ENCODE measurements around the gene IQSEC1.
"Not testable (repeated sequence)": the region's sequence is repeated elsewhere in the genome, so short reads cannot be mapped to it uniquely, and the experiment has no call there.

The IQSEC1 gene

DNA sequence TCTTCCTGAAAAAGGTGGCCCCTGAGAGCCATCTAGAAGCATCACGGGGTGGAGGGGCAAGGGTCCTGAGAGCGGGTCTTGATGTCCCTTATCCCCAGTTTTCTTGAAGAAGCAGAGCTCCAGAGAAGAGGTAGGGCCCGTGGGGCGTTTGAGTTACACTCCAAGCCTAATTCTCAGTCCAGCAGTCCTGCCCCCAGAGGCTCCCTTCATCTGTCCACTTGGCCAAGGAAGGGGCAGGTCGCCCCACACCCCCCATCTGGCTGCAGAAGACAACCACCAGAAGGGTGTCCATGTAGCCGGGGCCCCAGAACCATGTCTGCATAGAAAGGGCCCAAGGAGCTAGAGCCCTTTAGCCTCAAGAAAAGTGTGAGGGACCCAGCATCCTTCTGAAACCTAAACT, 206.4 kb downstream of the IQSEC1 start:
- no peak overlapping the region for H3K9ac ChIP-seq (ENCODE audit: low read length in 2 of 2)
- H3K4me3 ChIP-seq (ENCODE audit: low read length in 2 of 2), result no peak overlapping the region
- no peaks in the 10 kb centered on the region for H3K36me3 ChIP-seq (ENCODE audit: control insufficient read depth in 2 of 2, insufficient read depth in 2 of 2, low read length in 2 of 2)
- H3K27me3 ChIP-seq (ENCODE audit: control insufficient read depth in 1 of 2, insufficient read depth in 2 of 2, low read length in 2 of 2), result no peaks in the 10 kb centered on the region
- peaks cover 10% of the 10 kb centered on the region for H3K4me1 ChIP-seq (ENCODE audit: control insufficient read depth, insufficient read depth, low read length)
- no peaks in the 10 kb centered on the region for H3K9me3 ChIP-seq (ENCODE audit: control insufficient read depth in 2 of 2, low read length in 2 of 2)
- H3K27ac ChIP-seq (ENCODE audit: low read length), result no peak overlapping the region

DNA sequence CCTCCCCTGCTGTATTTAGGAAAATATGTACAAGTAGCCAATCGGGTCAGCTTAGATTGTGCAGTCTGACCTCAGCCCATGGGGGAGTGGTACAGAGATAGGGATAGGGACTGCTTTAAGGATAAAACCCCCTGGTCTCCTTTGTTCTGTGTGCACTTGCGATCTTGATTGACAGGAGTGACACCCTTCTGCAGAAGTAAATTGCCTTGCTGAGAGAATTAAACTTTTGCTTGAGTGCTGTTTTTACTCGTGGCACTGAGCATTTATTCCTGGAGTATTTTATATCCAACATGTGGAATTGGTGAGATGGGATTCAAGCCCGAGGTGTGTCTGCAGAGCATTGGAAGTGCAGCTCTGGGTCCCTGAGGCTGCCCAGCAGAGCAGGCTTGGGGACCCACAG, 208.0 kb downstream of the IQSEC1 start:
- H3K9me3 ChIP-seq (ENCODE audit: control insufficient read depth in 2 of 2, low read length in 2 of 2), result no peaks in the 10 kb centered on the region
- H3K27me3 ChIP-seq (ENCODE audit: control insufficient read depth in 1 of 2, insufficient read depth in 2 of 2, low read length in 2 of 2), result no peaks in the 10 kb centered on the region
- peaks cover 10% of the 10 kb centered on the region for H3K4me1 ChIP-seq (ENCODE audit: control insufficient read depth, insufficient read depth, low read length)
- no peak overlapping the region for H3K27ac ChIP-seq (ENCODE audit: low read length)
- no peak overlapping the region for H3K4me3 ChIP-seq (ENCODE audit: low read length in 2 of 2)
- H3K36me3 ChIP-seq (ENCODE audit: control insufficient read depth in 2 of 2, insufficient read depth in 2 of 2, low read length in 2 of 2), result no peaks in the 10 kb centered on the region
- H3K9ac ChIP-seq (ENCODE audit: low read length in 2 of 2), result no peak overlapping the region

DNA sequence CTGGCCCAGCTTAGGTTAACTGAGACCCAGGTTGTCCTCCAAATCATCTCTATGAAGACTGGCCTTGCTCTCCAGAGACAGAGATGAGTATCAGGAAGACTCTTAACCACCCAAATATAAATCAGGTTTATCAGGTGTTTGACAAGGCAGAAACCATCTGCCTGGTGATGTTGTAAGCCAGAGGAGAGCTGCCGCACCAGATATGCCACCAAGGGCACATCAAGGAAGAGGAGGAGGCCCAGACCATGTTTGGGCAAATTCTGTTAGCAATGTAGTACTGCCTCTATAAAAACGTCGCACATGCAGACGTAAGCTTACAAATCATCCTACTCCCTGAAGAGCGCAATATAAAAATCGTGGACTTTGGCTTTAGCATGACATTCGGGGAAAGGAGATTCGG, 210.8 kb downstream of the IQSEC1 start:
- Histone ChIP-seq H3K9me3 (ENCODE audit: control insufficient read depth in 2 of 2, low read length in 2 of 2) (no peaks in the 10 kb centered on the region), H3K9ac (ENCODE audit: low read length in 2 of 2) (no peak overlapping the region), H3K4me1 (ENCODE audit: control insufficient read depth, insufficient read depth, low read length) (no peaks in the 10 kb centered on the region), H3K4me3 (ENCODE audit: low read length in 2 of 2) (no peak overlapping the region), H3K27me3 (ENCODE audit: control insufficient read depth in 1 of 2, insufficient read depth in 2 of 2, low read length in 2 of 2) (no peaks in the 10 kb centered on the region), H3K36me3 (ENCODE audit: control insufficient read depth in 2 of 2, insufficient read depth in 2 of 2, low read length in 2 of 2) (no peaks in the 10 kb centered on the region), H3K27ac (ENCODE audit: low read length) (no peak overlapping the region)

DNA sequence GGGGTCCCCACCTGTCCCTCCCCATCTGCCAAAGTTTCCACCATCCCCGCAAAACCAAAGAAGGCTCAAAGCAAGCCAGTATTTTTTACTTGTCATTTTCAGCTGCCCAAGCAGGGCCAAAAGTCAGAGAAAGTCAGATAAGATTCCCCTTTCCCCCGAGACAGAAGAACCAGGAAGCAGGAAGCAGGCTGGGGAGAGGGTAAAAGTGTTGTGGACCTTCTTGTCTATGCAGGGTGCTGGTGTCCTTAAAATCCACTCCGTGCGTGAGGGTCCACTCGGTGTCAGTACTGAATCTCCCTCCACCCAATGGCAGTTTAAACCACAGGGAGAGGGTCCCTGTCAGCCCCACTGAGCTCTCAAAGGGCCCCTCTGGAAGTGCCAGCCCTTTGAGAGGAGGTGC, 211.6 kb downstream of the IQSEC1 start:
- Histone ChIP-seq H3K27me3 (ENCODE audit: control insufficient read depth in 1 of 2, insufficient read depth in 2 of 2, low read length in 2 of 2) (no peaks in the 10 kb centered on the region), H3K4me3 (ENCODE audit: low read length in 2 of 2) (no peak overlapping the region), H3K36me3 (ENCODE audit: control insufficient read depth in 2 of 2, insufficient read depth in 2 of 2, low read length in 2 of 2) (no peaks in the 10 kb centered on the region), H3K9me3 (ENCODE audit: control insufficient read depth in 2 of 2, low read length in 2 of 2) (no peaks in the 10 kb centered on the region), H3K9ac (ENCODE audit: low read length in 2 of 2) (no peak overlapping the region), H3K4me1 (ENCODE audit: control insufficient read depth, insufficient read depth, low read length) (no peaks in the 10 kb centered on the region), H3K27ac (ENCODE audit: low read length) (no peak overlapping the region)

DNA sequence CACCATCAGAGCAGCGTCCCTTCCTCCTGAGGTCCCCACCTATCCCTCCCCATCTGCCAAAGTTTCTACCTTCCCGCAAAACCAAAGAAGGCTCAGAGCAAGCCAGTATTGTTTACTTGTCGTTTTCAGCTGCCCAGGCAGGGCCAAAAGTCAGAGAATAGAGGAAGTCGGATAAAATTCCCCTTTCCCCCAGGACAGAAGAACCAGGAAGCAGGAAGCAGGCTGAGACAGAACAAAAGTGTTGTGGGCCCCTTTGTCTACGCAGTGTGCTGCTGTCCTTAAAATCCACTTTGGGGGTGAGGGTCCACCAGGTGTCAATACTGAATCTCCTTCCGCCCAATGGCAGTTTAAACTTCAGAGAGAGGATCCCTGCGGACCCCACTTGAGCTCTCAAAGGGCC, 213.4 kb downstream of the IQSEC1 start:
- H3K27me3 ChIP-seq (ENCODE audit: control insufficient read depth in 1 of 2, insufficient read depth in 2 of 2, low read length in 2 of 2), result no peaks in the 10 kb centered on the region

DNA sequence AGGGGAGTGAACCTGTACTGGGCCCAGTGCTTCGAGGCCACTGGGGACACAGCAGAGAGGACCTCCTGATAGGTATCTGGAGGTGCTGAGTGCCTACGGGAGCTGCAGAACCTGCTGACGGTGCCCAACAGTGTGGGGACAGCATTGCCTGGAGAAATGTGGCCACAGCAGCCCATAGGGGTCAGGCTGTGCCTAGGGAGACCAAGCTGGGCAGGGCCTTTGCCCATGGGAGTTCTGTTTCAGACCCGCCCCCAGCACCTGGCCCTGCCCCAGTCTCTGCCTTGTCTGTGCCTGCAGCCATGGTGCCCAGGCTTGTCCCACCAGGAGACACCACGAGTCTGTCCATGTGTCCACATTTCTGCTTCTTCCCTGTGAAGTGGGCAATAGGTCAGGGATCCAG, 216.6 kb downstream of the IQSEC1 start:
- H3K27ac ChIP-seq (ENCODE audit: low read length), result no peak overlapping the region
- H3K9ac ChIP-seq (ENCODE audit: low read length in 2 of 2), result no peak overlapping the region
- H3K36me3 ChIP-seq (ENCODE audit: control insufficient read depth in 2 of 2, insufficient read depth in 2 of 2, low read length in 2 of 2), result no peaks in the 10 kb centered on the region
- no peaks in the 10 kb centered on the region for H3K4me1 ChIP-seq (ENCODE audit: control insufficient read depth, insufficient read depth, low read length)
- no peaks in the 10 kb centered on the region for H3K9me3 ChIP-seq (ENCODE audit: control insufficient read depth in 2 of 2, low read length in 2 of 2)
- no peak overlapping the region for H3K4me3 ChIP-seq (ENCODE audit: low read length in 2 of 2)
- no peaks in the 10 kb centered on the region for H3K27me3 ChIP-seq (ENCODE audit: control insufficient read depth in 1 of 2, insufficient read depth in 2 of 2, low read length in 2 of 2)

More for the DNA sequence above, 213.4 kb downstream of the IQSEC1 start:
- H3K9me3 ChIP-seq (ENCODE audit: control insufficient read depth in 2 of 2, low read length in 2 of 2), result no peaks in the 10 kb centered on the region
- no peak overlapping the region for H3K4me3 ChIP-seq (ENCODE audit: low read length in 2 of 2)
- H3K4me1 ChIP-seq (ENCODE audit: control insufficient read depth, insufficient read depth, low read length), result no peaks in the 10 kb centered on the region
- no peak overlapping the region for H3K9ac ChIP-seq (ENCODE audit: low read length in 2 of 2)
- no peak overlapping the region for H3K27ac ChIP-seq (ENCODE audit: low read length)
- no peaks in the 10 kb centered on the region for H3K36me3 ChIP-seq (ENCODE audit: control insufficient read depth in 2 of 2, insufficient read depth in 2 of 2, low read length in 2 of 2)

DNA sequence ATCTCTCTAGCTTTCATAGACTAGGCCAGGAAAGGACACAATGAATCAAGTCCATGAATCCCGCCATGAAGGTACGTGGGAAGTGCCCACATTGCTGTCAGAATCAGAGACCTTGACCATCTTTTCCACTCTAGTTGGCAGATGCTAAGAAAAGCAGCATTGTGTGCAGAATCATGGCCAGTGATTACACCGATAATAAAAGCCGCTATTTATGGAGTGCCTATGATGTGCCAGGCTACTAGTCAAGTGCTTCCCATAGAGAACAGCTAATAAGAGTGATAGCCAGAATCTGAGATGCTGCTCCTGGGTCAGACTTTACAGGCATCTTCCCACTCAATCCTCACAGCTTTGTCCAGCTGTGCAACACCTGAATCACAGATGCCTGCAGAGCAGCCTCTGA, 218.7 kb downstream of the IQSEC1 start:
- Histone ChIP-seq H3K36me3 (ENCODE audit: control insufficient read depth in 2 of 2, insufficient read depth in 2 of 2, low read length in 2 of 2) (no peaks in the 10 kb centered on the region), H3K9me3 (ENCODE audit: control insufficient read depth in 2 of 2, low read length in 2 of 2) (no peaks in the 10 kb centered on the region), H3K4me3 (ENCODE audit: low read length in 2 of 2) (no peak overlapping the region), H3K9ac (ENCODE audit: low read length in 2 of 2) (no peak overlapping the region), H3K4me1 (ENCODE audit: control insufficient read depth, insufficient read depth, low read length) (no peaks in the 10 kb centered on the region), H3K27ac (ENCODE audit: low read length) (no peak overlapping the region), H3K27me3 (ENCODE audit: control insufficient read depth in 1 of 2, insufficient read depth in 2 of 2, low read length in 2 of 2) (no peaks in the 10 kb centered on the region)

DNA sequence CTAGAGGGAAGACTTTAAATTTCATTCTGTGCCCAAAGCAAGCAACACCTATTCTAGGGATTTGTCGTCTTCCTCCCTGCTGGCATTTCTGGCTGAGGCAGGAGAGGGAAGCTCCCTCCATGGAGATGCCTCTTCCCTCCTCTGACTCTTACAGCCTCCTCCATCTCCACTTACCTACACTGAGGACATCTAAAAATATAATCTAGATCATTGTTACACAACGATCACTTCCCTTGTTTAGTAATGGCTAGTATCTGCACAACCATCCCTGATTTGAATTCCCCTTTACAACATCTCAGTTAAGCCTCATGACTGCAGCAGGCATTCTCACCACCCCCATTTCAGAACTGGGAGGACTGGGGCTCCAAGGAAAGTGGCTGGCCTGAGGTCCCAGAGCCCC, 219.4 kb downstream of the IQSEC1 start:
- not testable (repeated sequence) for H3K27ac ChIP-seq (ENCODE audit: low read length); H3K27me3 ChIP-seq (ENCODE audit: control insufficient read depth in 1 of 2, insufficient read depth in 2 of 2, low read length in 2 of 2); H3K36me3 ChIP-seq (ENCODE audit: control insufficient read depth in 2 of 2, insufficient read depth in 2 of 2, low read length in 2 of 2); H3K9me3 ChIP-seq (ENCODE audit: control insufficient read depth in 2 of 2, low read length in 2 of 2); H3K4me3 ChIP-seq (ENCODE audit: low read length in 2 of 2); H3K4me1 ChIP-seq (ENCODE audit: control insufficient read depth, insufficient read depth, low read length); H3K9ac ChIP-seq (ENCODE audit: low read length in 2 of 2)

DNA sequence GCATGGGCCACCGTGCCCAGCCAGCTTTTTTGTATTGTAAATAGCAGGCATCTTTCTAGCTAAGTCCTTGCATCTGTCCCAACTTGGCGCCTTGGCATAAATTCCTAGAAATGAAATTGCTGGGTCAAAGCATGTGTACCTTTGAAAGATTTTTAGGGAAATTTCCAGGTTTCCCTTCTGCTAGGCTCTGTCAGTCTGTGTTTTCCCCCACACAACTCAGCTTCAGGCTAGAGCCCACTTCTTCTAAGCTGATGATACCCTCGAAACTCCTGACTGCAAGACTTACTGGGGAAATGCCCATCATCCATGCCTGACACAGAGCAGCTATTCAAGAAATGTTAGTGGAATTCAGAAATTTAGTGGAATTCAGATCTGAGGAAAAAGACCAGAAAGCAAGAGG, 221.0 kb downstream of the IQSEC1 start:
- no peaks in the 10 kb centered on the region for H3K9me3 ChIP-seq (ENCODE audit: control insufficient read depth in 2 of 2, low read length in 2 of 2)
- H3K4me1 ChIP-seq (ENCODE audit: control insufficient read depth, insufficient read depth, low read length), result no peaks in the 10 kb centered on the region
- no peaks in the 10 kb centered on the region for H3K36me3 ChIP-seq (ENCODE audit: control insufficient read depth in 2 of 2, insufficient read depth in 2 of 2, low read length in 2 of 2)
- H3K9ac ChIP-seq (ENCODE audit: low read length in 2 of 2), result no peak overlapping the region
- H3K27ac ChIP-seq (ENCODE audit: low read length), result no peak overlapping the region
- H3K27me3 ChIP-seq (ENCODE audit: control insufficient read depth in 1 of 2, insufficient read depth in 2 of 2, low read length in 2 of 2), result no peaks in the 10 kb centered on the region
- H3K4me3 ChIP-seq (ENCODE audit: low read length in 2 of 2), result no peak overlapping the region
